ENCODE measurements around the gene CFAP410.

- TF ChIP-seq, protein P1, sequence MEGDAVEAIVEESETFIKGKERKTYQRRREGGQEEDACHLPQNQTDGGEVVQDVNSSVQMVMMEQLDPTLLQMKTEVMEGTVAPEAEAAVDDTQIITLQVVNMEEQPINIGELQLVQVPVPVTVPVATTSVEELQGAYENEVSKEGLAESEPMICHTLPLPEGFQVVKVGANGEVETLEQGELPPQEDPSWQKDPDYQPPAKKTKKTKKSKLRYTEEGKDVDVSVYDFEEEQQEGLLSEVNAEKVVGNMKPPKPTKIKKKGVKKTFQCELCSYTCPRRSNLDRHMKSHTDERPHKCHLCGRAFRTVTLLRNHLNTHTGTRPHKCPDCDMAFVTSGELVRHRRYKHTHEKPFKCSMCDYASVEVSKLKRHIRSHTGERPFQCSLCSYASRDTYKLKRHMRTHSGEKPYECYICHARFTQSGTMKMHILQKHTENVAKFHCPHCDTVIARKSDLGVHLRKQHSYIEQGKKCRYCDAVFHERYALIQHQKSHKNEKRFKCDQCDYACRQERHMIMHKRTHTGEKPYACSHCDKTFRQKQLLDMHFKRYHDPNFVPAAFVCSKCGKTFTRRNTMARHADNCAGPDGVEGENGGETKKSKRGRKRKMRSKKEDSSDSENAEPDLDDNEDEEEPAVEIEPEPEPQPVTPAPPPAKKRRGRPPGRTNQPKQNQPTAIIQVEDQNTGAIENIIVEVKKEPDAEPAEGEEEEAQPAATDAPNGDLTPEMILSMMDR (IDR thresholded peaks at IDR 0.05) = no peak
- no peak for TF ChIP-seq EP300 (IDR thresholded peaks at IDR 0.05)
- TF ChIP-seq POLR2A (IDR thresholded peaks at IDR 0.05) = no peak
These were observed 14.4 kb downstream of the CFAP410 start for GRCh38 chr21:44324854-44325107.
